Ishikawa (cell line): ENCODE data around the gene NFE2L1.

Experiments
- CEBPB ChIP-seq: IDR thresholded peaks from 2 replicates; pipeline ENCODE4 v1.6.1; 2012
- CREB1 ChIP-seq: IDR thresholded peaks from 2 replicates; pipeline ENCODE4 v1.6.1; 2012; ENCODE audit warnings: low read depth
- EGR1 ChIP-seq: IDR thresholded peaks from 2 replicates; pipeline ENCODE4 v1.6.1; 2012
- EP300 ChIP-seq: IDR thresholded peaks from 2 replicates; pipeline ENCODE4 v1.6.1; 2012; ENCODE audit warnings: borderline replicate concordance
- FOXM1 ChIP-seq: IDR thresholded peaks from 2 replicates; pipeline ENCODE4 v1.6.1; 2012; ENCODE audit warnings: low read depth, borderline replicate concordance
- MAX ChIP-seq: IDR thresholded peaks from 2 replicates; pipeline ENCODE4 v1.6.1; 2012
- NFIC ChIP-seq: IDR thresholded peaks from 2 replicates; pipeline ENCODE4 v1.6.1; 2012
- RAD21 ChIP-seq: IDR thresholded peaks from 2 replicates; pipeline ENCODE4 v1.6.1; 2012; ENCODE audit warnings: low read depth
- REST ChIP-seq: IDR thresholded peaks from 2 replicates; pipeline ENCODE4 v1.6.1; 2012; ENCODE audit warnings: low read depth, mild to moderate bottlenecking
- TAF1 ChIP-seq: IDR thresholded peaks from 2 replicates; pipeline ENCODE4 v1.6.1; 2012; ENCODE audit warnings: low read depth, mild to moderate bottlenecking
- TCF12 ChIP-seq: IDR thresholded peaks from 2 replicates; pipeline ENCODE4 v1.6.1; 2012; ENCODE audit warnings: low read depth
- TEAD4 ChIP-seq: IDR thresholded peaks from 2 replicates; pipeline ENCODE4 v1.6.1; 2012
- USF1 ChIP-seq: IDR thresholded peaks from 2 replicates; pipeline ENCODE4 v1.6.1; 2012
- YY1 ChIP-seq: IDR thresholded peaks from 2 replicates; pipeline ENCODE4 v1.6.1; 2012; ENCODE audit warnings: low read depth
- ZBTB7A ChIP-seq: IDR thresholded peaks from 2 replicates; pipeline ENCODE4 v1.6.1; 2012; ENCODE audit warnings: low read depth

NFE2L1 gene

GRCh38 chr17:48006936-48007709 lies 41.0 kb upstream of the NFE2L1 start:
- TF ChIP-seq TCF12 (no peak), FOXM1 (no peak), CREB1 (no peak), USF1 (no peak), RAD21 (no peak), CEBPB (no peak), TAF1 (no peak), ZBTB7A (no peak), YY1 (no peak)

- TF ChIP-seq ZBTB7A (no peak), EP300 (no peak), YY1 (no peak), REST (no peak), TAF1 (no peak), USF1 (no peak), NFIC (no peak)
Measured at GRCh38 chr17:48010193-48010592, 38.0 kb upstream of the NFE2L1 start.

- TF ChIP-seq RAD21 (peak; percentile 45; the same call in 1 of the 2 replicates), CREB1 (no peak), NFIC (no peak)
Measured at GRCh38 chr17:48011405-48012150, 36.6 kb upstream of the NFE2L1 start.

- TF ChIP-seq USF1 (no peak), NFIC (no peak), REST (no peak), CREB1 (no peak), EP300 (no peak), YY1 (no peak), CEBPB (no peak), MAX (no peak), FOXM1 (no peak), EGR1 (no peak), ZBTB7A (no peak), TEAD4 (no peak), RAD21 (no peak), TAF1 (no peak), TCF12 (no peak)
Measured at GRCh38 chr17:48012151-48012520, 36.0 kb upstream of the NFE2L1 start.

GRCh38 chr17:48012654-48013053 lies 35.5 kb upstream of the NFE2L1 start:
- TF ChIP-seq MAX (no peak), TEAD4 (no peak), CEBPB (no peak), EGR1 (no peak), CREB1 (no peak), YY1 (no peak), EP300 (no peak), REST (no peak), TAF1 (no peak), FOXM1 (no peak), TCF12 (no peak), NFIC (no peak)
